Body of pancreas (tissue), 4 donors: ENCODE data around the gene ZFYVE21. TPM values are rescaled to one million over a fixed set of nuclear protein-coding genes. Genes with fewer than 3 reads are reported as not detected.

Experiments
- ATAC-seq: fragments of 150-250 bp; one replicate; pipeline ENCODE4 v1.9.1; 2016
- DNase-seq, 4 donors: peaks; one replicate each; pipeline ENCODE4 v3.0.0-alpha.2; 2019
- H3K27ac ChIP-seq, 4 donors: fragments of 200-600 bp; sonication (generic); 1 replicate in 3 of 4; 2 replicates in 1 of 4; pipeline versions ENCODE4 v1.5.1 to v1.6.1; 2016 to 2019; ENCODE audit warnings: mild to moderate bottlenecking in 1 of 4, mixed read lengths in 1 of 4, moderate library complexity in 1 of 4
- H3K27me3 ChIP-seq, 2 donors: fragments of 200-600 bp; sonication (generic); one replicate each; pipeline ENCODE4 v1.6.0; 2016; ENCODE audit warnings: mild to moderate bottlenecking in 1 of 2
- H3K36me3 ChIP-seq, 2 donors: fragments of 200-600 bp; sonication (generic); replicated peaks in 1 of 2; 2 replicates each; pipeline ENCODE4 v1.5.1; 2016; ENCODE audit warnings: low read depth in 2 of 2; ENCODE audit not compliant: insufficient read depth in 1 of 2
- H3K4me1 ChIP-seq: fragments of 200-600 bp; sonication (generic); one replicate; pipeline ENCODE4 v1.6.0; 2016
- H3K4me3 ChIP-seq, 2 donors: fragments of 200-600 bp; sonication (generic); 1 replicate in 1 of 2; 2 replicates in 1 of 2; pipeline ENCODE4 v1.5.1; 2016 to 2019
- H3K9me3 ChIP-seq, 3 donors: fragments of 200-600 bp; sonication (generic); 1 replicate in 2 of 3; 2 replicates in 1 of 3; pipeline ENCODE4 v1.5.1; 2016
- POLR2A ChIP-seq, 3 donors: fragments of 450-650 bp; IDR thresholded peaks; one replicate each; pipeline ENCODE4 v1.6.1; 2016; ENCODE audit warnings: antibody characterized with exemption in 3 of 3, mild to moderate bottlenecking in 2 of 3
- WGBS, 2 donors: methylation state at CpG; one replicate each; pipeline ENCODE4 v1.1.5; 2017; 5-methylcytosine and 5-hydroxymethylcytosine counted together
- intact Hi-C: fragments of 100-400 bp; cut with DNase I; formaldehyde crosslinking; loops from one replicate; pipeline ENCODE4 v1.15.1; 2023
- total RNA-seq, 2 donors: library from RNA; depleted of rRNA; stranded (reverse); fragments of >200 nt; gene quantifications; one replicate each; pipeline ENCODE4 v1.1.0, GENCODE V29; 2016
- TF ChIP-seq, protein P1 (sequence below), 7 experiments: fragments of 450-650 bp in 4 of 7; fragments of 200-600 bp in 3 of 7; sonication (generic) in 3 of 7; IDR thresholded peaks; one replicate each; pipeline ENCODE4 v1.5.1; 2016 to 2019; ENCODE audit warnings: antibody characterized with exemption in 7 of 7

ZFYVE21 gene
- total RNA-seq, 2 donors from 2014 or later = 32.9 to 82.4 TPM

DNA sequence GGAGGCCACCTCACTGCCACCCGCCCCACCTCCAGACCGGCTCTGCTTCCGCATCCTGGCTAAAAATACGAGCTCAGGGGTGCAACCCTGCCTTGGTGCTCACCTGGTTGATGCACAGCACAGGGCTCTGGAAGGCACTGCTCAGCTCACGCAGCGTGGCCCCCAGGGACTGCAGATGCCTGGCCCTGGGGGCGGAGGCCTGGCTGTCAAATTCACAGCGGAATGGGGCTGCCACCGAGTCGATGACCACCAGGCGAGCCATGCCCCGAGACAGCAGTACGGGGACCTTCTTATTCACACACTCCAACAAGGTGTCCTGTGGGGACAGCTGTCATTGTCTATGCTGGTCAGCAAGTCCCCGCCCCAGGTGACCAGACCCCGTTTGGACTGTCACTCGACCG is 16.3 kb upstream of the ZFYVE21 start:
- peaks cover 1 to 3% of the 10 kb centered on the region in 2 donors for H3K36me3 ChIP-seq
- no peaks in the 10 kb centered on the region for H3K9me3 ChIP-seq
- peaks cover 21% of the 10 kb centered on the region for H3K4me1 ChIP-seq
- no peak for DNase-seq
- no peak for TF ChIP-seq POLR2A (IDR thresholded peaks at IDR 0.05)
- TF ChIP-seq, protein P1, sequence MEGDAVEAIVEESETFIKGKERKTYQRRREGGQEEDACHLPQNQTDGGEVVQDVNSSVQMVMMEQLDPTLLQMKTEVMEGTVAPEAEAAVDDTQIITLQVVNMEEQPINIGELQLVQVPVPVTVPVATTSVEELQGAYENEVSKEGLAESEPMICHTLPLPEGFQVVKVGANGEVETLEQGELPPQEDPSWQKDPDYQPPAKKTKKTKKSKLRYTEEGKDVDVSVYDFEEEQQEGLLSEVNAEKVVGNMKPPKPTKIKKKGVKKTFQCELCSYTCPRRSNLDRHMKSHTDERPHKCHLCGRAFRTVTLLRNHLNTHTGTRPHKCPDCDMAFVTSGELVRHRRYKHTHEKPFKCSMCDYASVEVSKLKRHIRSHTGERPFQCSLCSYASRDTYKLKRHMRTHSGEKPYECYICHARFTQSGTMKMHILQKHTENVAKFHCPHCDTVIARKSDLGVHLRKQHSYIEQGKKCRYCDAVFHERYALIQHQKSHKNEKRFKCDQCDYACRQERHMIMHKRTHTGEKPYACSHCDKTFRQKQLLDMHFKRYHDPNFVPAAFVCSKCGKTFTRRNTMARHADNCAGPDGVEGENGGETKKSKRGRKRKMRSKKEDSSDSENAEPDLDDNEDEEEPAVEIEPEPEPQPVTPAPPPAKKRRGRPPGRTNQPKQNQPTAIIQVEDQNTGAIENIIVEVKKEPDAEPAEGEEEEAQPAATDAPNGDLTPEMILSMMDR (IDR thresholded peaks at IDR 0.05) = no peak
- WGBS, 2 donors = 91% methylated on average over 10 to 16 of the region's 17 CpGs
- no peak for ATAC-seq
- H3K27ac ChIP-seq = no peak overlapping the region
- no peak overlapping the region for H3K4me3 ChIP-seq
- H3K27me3 ChIP-seq = no peaks in the 10 kb centered on the region
- intact Hi-C loops = no loop called here

DNA sequence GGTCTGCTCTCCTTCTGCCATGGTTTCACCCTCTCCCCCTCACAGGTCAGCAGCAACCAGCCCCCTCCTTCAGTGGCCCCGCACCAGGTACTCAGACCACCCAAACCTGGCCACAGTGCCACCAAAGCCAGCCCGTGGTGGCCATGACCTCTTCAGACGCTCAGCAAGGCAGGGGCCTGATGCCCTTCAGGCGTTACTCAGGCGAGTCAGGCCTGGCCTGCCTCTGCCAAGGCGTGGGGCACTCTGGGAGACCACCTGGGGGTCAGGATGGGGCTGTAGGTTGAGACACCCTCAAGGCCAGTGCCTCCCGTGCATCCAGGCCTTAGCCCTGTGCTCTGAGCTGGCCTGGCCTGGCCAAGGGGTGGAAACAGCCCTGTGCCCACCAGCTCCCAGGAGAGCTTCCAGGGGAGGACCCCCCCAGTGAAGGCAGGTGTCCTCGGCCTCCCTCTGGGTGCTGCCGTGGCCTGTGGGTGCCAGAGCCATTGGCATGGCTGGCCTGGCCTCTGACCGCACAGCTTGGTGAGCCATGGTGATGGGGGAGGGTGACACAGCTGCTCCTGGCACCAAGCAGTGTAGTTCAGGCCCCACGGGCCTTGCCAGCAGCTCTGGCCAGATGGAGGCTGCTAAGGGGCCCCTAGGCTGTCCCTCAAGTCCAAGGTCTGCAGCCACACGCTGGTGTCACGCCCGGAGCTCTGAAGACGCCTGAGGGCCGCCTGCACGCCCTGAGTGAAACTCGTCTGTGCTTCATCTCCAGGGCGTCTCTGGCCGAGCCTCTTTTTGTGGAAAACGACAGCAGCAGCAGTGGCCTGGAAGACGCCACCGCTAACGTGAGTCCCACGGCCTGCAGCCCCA is 15.5 kb upstream of the ZFYVE21 start:
- 76 to 91% methylated on average over 20 to 22 of the region's 25 CpGs for WGBS, 2 donors
- no peak overlapping the region for H3K4me3 ChIP-seq
- peaks cover 21% of the 10 kb centered on the region for H3K4me1 ChIP-seq
- no peak for ATAC-seq
- H3K27ac ChIP-seq = no peak overlapping the region
- H3K9me3 ChIP-seq = no peaks in the 10 kb centered on the region
- no peak for TF ChIP-seq POLR2A (IDR thresholded peaks at IDR 0.05)
- TF ChIP-seq, protein P1 (IDR thresholded peaks at IDR 0.05) = no peak
- intact Hi-C loops = no loop called here
- H3K27me3 ChIP-seq = no peaks in the 10 kb centered on the region
- peaks cover 0 to 1% of the 10 kb centered on the region in 2 donors for H3K36me3 ChIP-seq
- peak in 1 of 4 donors; percentile 10 for DNase-seq

DNA sequence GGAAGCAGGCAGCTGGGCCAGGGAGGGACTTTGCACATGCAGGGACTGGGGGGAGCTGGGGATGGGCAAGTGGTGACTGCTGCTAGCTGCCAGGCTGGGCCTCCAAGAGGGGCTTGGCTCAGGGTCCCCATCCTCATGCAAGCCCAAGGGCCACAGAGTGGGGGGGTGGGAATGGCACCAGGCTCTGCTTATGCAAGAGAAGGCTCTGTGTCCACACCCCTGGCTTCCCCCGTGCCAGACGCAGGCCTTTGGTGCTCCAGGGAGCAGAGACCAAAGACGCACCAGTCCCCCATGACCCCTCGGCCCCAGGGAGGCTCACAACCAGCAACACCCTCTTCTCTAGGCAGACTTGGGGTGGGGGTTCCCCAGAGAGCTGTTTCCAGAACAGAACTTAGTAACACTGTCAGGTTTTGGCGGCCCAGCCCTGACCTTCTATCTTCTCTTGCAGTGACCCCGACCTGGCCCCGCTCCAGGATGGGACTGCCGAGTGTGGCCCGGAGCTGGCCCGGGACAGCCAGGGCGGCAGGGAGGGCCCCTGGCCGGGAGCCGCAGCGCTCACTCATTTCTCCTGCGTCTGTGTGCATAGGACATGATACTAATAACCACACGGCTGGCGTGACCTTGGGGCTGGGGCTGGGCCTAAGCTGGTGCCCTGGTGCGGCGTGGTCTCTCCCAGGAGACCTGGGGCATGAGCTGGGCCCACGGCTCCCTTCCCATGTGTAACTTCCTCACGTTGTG is 14.7 kb upstream of the ZFYVE21 start:
- Histone ChIP-seq H3K36me3 (peaks cover 0 to 1% of the 10 kb centered on the region in 2 donors), H3K4me3 (no peak overlapping the region), H3K4me1 (peaks cover 21% of the 10 kb centered on the region), H3K9me3 (no peaks in the 10 kb centered on the region), H3K27ac (no peak overlapping the region), H3K27me3 (no peaks in the 10 kb centered on the region)
- intact Hi-C loops = no loop called here
- TF ChIP-seq, protein P1 (IDR thresholded peaks at IDR 0.05) = no peak
- TF ChIP-seq POLR2A (IDR thresholded peaks at IDR 0.05) = no peak
- WGBS, 2 donors = 82 to 87% methylated on average over 17 to 19 of the region's 21 CpGs
- ATAC-seq = no peak
- DNase-seq = no peak

DNA sequence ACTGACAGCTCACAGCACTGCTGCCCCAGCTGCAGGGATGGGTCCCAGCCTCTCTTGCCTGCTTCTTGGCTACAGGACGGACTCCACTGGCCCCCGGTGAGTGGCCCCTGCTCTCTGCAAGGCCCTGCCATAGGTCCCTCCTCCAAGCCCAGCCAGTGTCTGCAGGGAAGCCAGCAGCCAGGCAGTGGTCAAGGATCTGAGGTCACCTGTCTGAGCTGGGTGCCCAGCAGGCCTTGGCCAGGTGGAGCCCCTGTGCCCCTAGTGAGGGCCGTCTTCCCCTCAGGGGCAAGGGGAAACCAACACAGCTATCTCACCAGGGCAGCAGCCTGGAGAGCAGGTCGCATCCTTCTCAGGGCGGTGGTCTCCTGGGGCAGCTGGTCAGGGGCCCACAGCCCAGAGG is 13.5 kb upstream of the ZFYVE21 start:
- Histone ChIP-seq H3K4me1 (peaks cover 20% of the 10 kb centered on the region), H3K27me3 (no peaks in the 10 kb centered on the region), H3K9me3 (no peaks in the 10 kb centered on the region), H3K36me3 (peaks cover 0 to 1% of the 10 kb centered on the region in 2 donors), H3K27ac (no peak overlapping the region), H3K4me3 (no peak overlapping the region)
- intact Hi-C loops = no loop called here
- 92 to 95% methylated on average over 4 to 5 of the region's 5 CpGs for WGBS, 2 donors
- TF ChIP-seq, protein P1 (IDR thresholded peaks at IDR 0.05) = no peak
- TF ChIP-seq POLR2A (IDR thresholded peaks at IDR 0.05) = no peak
- DNase-seq (no peak), ATAC-seq (no peak)
